ENCODE measurements around the gene MUC22. TPM values are rescaled to one million over a fixed set of nuclear protein-coding genes. Genes with fewer than 3 reads are reported as not detected.
"Not testable (repeated sequence)": the region's sequence is repeated elsewhere in the genome, so short reads cannot be mapped to it uniquely, and the experiment has no call there.

MUC22 gene
- not detected for total RNA-seq

DNA sequence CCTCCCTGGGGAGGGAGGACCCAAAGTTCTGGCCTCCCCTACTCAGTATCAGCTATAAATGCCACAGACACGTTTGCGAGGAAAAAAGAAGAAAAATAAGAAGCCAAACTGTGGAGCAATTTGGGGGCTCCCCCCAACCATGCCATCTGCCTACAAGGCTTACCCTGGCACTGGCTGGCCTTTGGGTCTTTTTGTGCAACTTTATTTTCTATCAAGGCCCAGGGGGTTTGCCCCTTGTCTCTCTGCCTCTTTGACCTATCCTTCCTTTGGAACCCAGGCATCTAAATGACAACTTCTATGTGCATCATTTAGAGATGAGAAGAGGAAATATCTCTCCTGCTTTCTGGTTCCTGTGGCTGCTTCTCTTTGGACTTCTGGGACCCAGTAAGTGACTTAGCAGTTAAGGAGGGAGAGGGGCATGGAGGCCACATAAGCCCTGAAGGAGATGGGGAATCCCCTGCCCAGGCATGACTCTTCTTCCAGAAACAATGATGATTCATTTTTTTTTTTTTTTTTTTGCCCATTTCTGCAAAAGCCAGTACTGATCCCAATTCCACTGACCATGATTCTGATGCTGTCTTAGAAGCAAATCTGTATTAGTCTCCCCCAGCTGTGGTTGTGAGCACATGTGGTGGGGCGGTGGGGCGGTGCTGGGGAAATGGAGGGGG is at the start of gene MUC22:
Gene MUC22, plus strand, starts transcription at position 82 of the 668 bp plus-strand sequence. Its CDS starts 233 bp downstream, at position 315.
- ATAC-seq (replicated peaks), result peak; percentile 82
- peaks cover 29% of the 10 kb centered on the region for H3K27me3 Mint-ChIP-seq
- H3K36me3 Mint-ChIP-seq (ENCODE audit: low read depth), result no peaks in the 10 kb centered on the region
- H3K9me3 Mint-ChIP-seq, result no peaks in the 10 kb centered on the region
- H3K4me3 Mint-ChIP-seq, result no peak within 1 kb of the TSS
- peaks cover 4% of the 10 kb centered on the region for H3K4me1 Mint-ChIP-seq
- H3K27ac Mint-ChIP-seq, result no peak within 1 kb of the TSS

DNA sequence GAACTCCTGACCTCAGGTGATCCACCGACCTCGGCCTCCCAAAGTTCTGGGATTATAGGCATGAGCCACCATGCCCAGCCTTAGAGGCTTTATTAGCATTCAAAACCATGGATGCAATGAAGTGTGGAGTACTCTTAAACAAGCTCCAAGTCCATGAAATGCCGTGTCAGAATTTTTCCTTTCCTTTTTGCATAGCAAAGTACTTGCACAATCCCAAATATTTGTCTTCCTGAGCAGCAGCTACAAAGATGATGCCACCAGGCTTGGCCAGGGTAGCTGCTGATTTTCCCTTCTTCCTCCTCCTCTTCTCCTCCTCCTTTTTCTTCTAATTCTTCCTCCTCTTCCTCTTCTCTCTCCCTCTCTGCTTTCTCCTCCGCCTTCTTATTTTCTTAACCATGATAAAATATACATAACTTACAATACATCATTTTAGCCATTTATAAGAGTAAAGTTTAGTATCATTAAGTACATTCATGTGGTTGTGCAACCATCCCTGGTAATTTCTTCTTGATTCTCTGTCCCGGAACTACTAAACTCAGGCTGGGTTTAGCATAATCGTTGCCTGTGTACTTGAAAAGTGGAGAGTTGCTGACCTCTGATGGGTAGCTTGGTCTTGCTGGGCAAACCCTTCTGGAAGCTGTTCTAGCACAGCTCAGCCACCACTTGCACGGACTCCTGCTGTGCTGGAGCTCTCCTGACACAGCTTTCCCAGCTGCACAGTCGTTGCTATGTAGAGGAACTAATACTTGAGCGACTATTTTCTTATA is 49.2 kb upstream of the MUC22 start:
- peaks cover 44% of the 10 kb centered on the region for H3K27me3 Mint-ChIP-seq
- no peaks in the 10 kb centered on the region for H3K36me3 Mint-ChIP-seq (ENCODE audit: low read depth)
- ATAC-seq (replicated peaks), result no peak
- H3K27ac Mint-ChIP-seq, result no peak overlapping the region
- H3K4me3 Mint-ChIP-seq, result no peak overlapping the region
- H3K4me1 Mint-ChIP-seq, result peaks cover 23% of the 10 kb centered on the region
- H3K9me3 Mint-ChIP-seq, result no peaks in the 10 kb centered on the region

DNA sequence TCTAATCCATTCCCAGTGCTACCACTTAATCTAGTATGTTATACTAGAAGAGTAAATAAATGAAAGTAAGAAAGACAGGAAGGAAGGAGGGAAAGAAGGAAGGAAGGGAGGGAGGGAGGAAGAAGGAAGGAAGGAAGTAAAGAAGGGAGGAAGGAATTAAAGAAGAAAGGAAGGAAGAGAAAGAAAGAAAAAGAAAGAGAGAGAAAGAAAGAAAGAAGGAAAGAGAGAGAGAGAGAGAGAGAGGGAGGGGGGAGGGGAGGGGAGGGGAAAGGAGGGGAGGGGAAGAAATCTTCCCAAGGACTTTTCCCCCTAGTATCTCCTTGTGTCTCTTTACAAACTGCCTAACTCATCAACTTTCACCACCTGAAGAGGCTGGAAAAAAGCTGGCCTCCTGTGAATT is 47.6 kb upstream of the MUC22 start:
- H3K27me3 Mint-ChIP-seq, result peaks cover 32% of the 10 kb centered on the region
- H3K36me3 Mint-ChIP-seq (ENCODE audit: low read depth), result no peaks in the 10 kb centered on the region
- H3K9me3 Mint-ChIP-seq, result no peaks in the 10 kb centered on the region
- no peak for ATAC-seq (replicated peaks)
- H3K4me3 Mint-ChIP-seq, result no peak overlapping the region
- peaks cover 23% of the 10 kb centered on the region for H3K4me1 Mint-ChIP-seq
- H3K27ac Mint-ChIP-seq, result no peak overlapping the region

DNA sequence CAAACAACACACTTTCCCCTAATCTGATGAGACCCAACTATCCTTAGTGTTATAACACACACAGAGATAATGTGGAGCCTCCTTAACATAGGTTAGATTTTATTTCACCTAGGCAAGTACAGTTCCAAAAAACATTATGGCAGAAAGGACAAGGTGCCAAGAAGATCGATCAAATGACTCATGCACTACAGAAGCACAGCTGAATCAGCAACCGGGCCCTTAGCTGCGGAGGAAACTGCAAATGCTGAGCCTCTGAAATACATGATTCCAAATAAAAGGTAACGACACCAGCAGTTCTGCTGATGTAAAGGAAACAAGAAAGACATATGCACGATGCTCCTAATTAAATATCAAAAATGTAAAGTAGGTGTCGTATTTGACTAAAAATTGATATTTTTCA is 46.6 kb upstream of the MUC22 start:
- H3K27me3 Mint-ChIP-seq, result peaks cover 29% of the 10 kb centered on the region
- H3K27ac Mint-ChIP-seq, result no peak overlapping the region
- H3K9me3 Mint-ChIP-seq, result no peaks in the 10 kb centered on the region
- peaks cover 23% of the 10 kb centered on the region for H3K4me1 Mint-ChIP-seq
- H3K4me3 Mint-ChIP-seq, result peak overlapping the region; percentile 39
- ATAC-seq (replicated peaks), result peak; percentile 60
- H3K36me3 Mint-ChIP-seq (ENCODE audit: low read depth), result no peaks in the 10 kb centered on the region

DNA sequence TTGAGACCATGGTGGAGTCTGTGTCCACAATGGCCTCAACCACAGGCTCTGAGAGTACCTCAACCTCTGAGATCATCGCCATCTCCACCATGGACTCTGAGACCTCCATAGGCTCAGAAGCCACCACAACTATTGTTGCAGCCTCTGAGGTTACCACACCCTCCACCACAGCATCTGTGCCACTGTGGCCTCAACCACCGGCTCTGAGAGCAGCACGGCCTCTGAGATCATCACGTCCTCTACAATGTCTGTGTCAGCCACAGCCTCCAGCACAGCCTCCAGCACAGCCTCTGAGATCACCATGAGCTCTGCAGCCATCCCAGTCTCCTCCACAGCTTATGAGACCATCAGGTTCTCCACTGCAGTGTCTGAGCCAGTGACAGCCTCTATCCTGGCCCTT is 46.2 kb upstream of the MUC22 start:
- Mint-ChIP-seq H3K4me1 (peaks cover 23% of the 10 kb centered on the region), H3K27ac (peak overlapping the region; percentile 20)
- peak; percentile 80 for ATAC-seq (replicated peaks)

DNA sequence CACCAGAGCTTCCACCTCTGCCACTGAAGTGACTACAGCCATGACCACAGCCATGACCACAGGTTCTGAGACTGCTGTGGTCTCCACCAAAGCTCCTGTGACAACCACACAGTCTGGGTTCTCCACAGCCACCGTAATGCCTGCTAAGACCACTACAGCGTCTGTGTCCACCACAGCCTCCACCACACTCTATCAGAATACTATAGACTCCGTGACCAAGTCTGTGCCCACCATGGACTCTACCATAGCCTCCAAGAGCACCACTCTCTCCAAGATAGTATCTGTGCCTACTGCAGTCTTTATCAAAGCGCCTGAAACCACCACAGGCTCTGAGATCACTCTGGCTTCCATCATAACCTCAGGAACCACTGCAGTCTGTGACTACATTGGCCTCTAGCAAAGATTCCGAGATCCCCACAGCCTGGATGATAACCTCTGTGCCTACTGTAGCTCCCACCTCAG is 45.1 kb upstream of the MUC22 start:
- peaks cover 23% of the 10 kb centered on the region for H3K4me1 Mint-ChIP-seq
- H3K36me3 Mint-ChIP-seq (ENCODE audit: low read depth), result no peaks in the 10 kb centered on the region
- peak overlapping the region; percentile 20 for H3K27ac Mint-ChIP-seq
- peak; percentile 58 for ATAC-seq (replicated peaks)
- H3K4me3 Mint-ChIP-seq, result no peak overlapping the region
- H3K27me3 Mint-ChIP-seq, result peaks cover 25% of the 10 kb centered on the region
- H3K9me3 Mint-ChIP-seq, result no peaks in the 10 kb centered on the region

More for the DNA sequence above, 46.2 kb upstream of the MUC22 start:
- no peaks in the 10 kb centered on the region for H3K9me3 Mint-ChIP-seq
- peaks cover 27% of the 10 kb centered on the region for H3K27me3 Mint-ChIP-seq
- H3K36me3 Mint-ChIP-seq (ENCODE audit: low read depth), result no peaks in the 10 kb centered on the region
- H3K4me3 Mint-ChIP-seq, result peak overlapping the region; percentile 39

DNA sequence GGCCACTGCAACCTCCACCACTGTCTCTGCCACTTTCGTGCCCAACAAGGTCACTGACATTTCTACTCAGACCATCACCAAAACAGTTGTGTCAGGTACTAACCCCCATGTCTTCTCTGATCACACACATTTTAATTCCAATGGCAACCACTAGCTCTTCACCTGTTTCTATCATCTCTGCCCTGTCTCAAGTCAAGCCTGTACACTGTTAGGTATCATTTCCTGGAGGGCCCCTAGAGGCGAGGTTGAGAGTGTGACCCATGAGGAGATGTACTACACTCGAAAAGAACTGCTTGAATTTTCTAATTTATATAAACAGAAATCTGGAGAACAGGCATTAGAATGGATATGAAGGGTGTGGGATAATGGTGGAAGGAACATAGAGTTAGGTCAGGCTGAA is 44.1 kb upstream of the MUC22 start:
- Mint-ChIP-seq H3K36me3 (ENCODE audit: low read depth) (no peaks in the 10 kb centered on the region), H3K4me3 (no peak overlapping the region), H3K9me3 (no peaks in the 10 kb centered on the region), H3K27ac (peak overlapping the region; percentile 20), H3K4me1 (peaks cover 23% of the 10 kb centered on the region), H3K27me3 (peaks cover 22% of the 10 kb centered on the region)
- ATAC-seq (replicated peaks), result no peak

DNA sequence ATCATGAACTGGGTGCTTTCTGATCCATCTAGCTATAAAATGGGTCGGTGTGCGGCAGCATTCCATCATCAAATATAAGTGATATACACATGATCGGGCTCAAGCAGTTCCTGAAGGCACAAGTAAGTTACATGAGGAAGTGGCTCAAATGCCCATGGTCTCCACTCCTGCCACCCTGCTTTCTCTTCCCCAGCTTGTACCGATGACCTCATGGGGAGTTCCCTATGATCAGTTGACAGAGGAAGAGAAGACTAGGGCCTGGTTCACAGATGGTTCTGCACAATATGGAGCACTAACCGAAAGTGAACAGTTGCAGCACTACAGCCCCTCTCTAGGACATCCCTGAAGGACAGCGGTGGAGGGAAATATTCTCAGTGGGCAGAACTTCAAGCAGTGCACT is 41.1 kb upstream of the MUC22 start:
- Mint-ChIP-seq H3K27me3 (peaks cover 30% of the 10 kb centered on the region), H3K4me1 (peaks cover 15% of the 10 kb centered on the region)
- not testable (repeated sequence) for H3K9me3 Mint-ChIP-seq; H3K36me3 Mint-ChIP-seq (ENCODE audit: low read depth); ATAC-seq (replicated peaks); H3K27ac Mint-ChIP-seq; H3K4me3 Mint-ChIP-seq

DNA sequence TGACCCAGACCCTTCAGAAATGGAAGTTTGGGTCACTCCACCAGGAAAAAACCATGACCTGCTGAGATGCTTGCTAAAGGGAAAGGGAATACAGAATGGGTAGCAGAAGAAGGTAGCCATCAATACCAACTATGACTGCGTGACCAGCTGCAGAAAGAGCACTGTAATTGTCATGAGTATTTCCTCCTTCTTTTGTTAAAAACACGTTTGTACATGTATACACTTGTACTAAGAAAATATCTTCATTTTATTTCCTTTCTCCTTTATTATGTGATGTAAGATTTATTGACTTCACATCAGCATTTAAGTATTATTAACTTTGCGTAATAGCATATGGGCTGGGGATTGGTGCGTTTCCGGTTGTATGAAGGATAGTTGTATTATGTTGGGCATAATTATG is 39.3 kb upstream of the MUC22 start:
- Mint-ChIP-seq H3K9me3 (no peaks in the 10 kb centered on the region), H3K27me3 (peaks cover 15% of the 10 kb centered on the region), H3K27ac (no peak overlapping the region), H3K4me1 (no peaks in the 10 kb centered on the region), H3K36me3 (ENCODE audit: low read depth) (no peaks in the 10 kb centered on the region), H3K4me3 (no peak overlapping the region)
- ATAC-seq (replicated peaks), result no peak

DNA sequence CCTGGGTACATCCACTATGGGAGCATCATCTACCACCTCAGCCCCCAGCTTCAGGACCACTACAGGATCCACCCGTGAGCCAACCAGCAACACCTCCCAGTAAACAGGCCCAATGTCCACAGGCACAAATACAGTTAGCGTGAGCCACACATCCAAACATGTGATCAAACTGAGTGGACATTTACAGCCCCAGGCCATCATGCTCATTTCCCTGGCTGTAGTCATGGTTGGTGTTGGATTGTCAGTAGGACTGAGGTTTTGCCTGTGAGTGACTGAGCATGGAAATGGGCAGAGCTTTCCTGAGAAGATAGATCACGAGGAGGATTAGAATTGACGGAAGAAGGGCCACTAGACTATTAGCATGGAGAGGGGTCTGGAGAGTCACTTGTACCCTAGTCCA is 37.5 kb upstream of the MUC22 start:
- H3K27ac Mint-ChIP-seq, result no peak overlapping the region
- ATAC-seq (replicated peaks), result no peak
- no peaks in the 10 kb centered on the region for H3K4me1 Mint-ChIP-seq
- H3K4me3 Mint-ChIP-seq, result no peak overlapping the region
- H3K9me3 Mint-ChIP-seq, result no peaks in the 10 kb centered on the region
- H3K36me3 Mint-ChIP-seq (ENCODE audit: low read depth), result no peaks in the 10 kb centered on the region
- peaks cover 15% of the 10 kb centered on the region for H3K27me3 Mint-ChIP-seq

DNA sequence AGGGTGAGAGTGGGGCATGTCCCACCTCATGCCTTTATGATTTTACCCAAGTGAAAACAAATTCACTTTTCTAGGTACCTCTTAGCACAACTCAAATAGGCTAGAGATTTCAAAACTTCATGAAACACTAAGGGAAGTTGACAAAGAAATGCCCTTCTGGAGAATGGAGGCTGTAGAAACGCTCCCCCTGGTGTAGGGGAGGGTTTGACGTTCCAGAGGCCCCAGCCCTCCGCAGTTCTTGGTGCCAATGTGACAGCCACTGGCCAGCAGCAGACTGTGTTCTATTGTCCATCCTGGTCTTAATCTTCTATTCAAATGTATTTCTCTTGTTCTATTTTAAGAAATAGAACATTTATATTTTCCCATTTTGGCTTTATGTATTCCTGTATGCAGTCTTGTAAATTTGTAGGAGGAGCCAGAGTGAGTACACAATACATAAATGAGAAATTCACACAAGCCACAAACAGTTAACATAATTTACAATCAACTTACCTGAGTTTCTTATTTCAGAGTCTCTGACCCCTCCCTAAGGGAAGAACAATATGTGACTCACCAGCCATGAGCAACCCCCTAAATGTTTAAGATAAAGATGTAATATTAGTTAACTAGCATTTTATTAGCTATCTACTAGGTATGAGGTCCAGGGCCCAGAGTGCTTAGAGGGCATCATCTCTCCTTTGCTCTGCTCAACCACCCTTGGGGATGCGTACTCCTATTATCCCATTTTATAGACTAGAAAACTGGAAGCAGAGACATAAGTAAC is 35.6 kb upstream of the MUC22 start:
- ATAC-seq (replicated peaks), result no peak
- H3K9me3 Mint-ChIP-seq, result no peaks in the 10 kb centered on the region
- peaks cover 27% of the 10 kb centered on the region for H3K27me3 Mint-ChIP-seq
- no peak overlapping the region for H3K27ac Mint-ChIP-seq
- H3K36me3 Mint-ChIP-seq (ENCODE audit: low read depth), result no peaks in the 10 kb centered on the region
- H3K4me3 Mint-ChIP-seq, result no peak overlapping the region
- H3K4me1 Mint-ChIP-seq, result no peaks in the 10 kb centered on the region

DNA sequence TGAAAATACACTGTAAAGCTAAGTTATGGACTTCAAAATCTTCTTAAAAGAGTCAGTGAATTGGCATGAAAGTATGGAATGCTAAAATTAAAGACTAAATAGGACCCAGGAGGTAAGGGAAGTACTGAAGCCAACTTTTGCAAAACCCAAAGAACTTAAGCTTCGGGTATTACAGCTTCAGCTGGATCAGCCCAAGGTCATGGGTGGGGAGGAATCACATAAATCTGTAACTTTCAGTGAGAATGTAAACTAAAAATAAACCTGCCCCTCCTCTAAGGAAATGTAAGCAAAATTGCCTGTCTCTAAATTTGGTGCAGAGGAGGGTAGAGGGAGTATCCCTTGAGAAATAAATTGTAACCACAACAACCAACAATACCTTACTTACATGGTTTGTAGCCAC is 31.1 kb upstream of the MUC22 start:
- Mint-ChIP-seq H3K4me3 (no peak overlapping the region), H3K4me1 (no peaks in the 10 kb centered on the region), H3K27me3 (peaks cover 36% of the 10 kb centered on the region), H3K27ac (no peak overlapping the region), H3K9me3 (no peaks in the 10 kb centered on the region), H3K36me3 (ENCODE audit: low read depth) (no peaks in the 10 kb centered on the region)
- no peak for ATAC-seq (replicated peaks)

DNA sequence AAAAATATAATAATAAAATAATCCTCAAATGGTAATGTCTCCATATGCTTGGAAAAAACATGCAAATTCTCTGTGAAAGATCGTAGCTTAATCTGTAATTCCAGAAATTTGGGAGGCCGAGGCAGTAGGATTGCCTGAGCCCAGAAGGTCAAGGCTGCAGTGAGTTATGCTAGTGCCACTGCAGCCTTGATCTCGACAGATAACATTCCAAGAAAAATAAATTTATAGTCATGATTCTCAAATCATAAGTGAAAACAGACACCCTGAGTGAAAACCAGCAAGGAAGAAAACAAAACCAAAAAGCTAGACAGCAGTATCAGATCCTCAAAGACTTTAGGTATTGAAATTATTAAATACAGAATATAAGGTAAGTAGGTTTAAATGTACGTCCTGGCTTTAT is 30.6 kb upstream of the MUC22 start:
- Mint-ChIP-seq H3K27me3 (peaks cover 36% of the 10 kb centered on the region), H3K4me1 (no peaks in the 10 kb centered on the region), H3K27ac (no peak overlapping the region), H3K9me3 (no peaks in the 10 kb centered on the region), H3K4me3 (no peak overlapping the region), H3K36me3 (ENCODE audit: low read depth) (no peaks in the 10 kb centered on the region)
- ATAC-seq (replicated peaks), result no peak

DNA sequence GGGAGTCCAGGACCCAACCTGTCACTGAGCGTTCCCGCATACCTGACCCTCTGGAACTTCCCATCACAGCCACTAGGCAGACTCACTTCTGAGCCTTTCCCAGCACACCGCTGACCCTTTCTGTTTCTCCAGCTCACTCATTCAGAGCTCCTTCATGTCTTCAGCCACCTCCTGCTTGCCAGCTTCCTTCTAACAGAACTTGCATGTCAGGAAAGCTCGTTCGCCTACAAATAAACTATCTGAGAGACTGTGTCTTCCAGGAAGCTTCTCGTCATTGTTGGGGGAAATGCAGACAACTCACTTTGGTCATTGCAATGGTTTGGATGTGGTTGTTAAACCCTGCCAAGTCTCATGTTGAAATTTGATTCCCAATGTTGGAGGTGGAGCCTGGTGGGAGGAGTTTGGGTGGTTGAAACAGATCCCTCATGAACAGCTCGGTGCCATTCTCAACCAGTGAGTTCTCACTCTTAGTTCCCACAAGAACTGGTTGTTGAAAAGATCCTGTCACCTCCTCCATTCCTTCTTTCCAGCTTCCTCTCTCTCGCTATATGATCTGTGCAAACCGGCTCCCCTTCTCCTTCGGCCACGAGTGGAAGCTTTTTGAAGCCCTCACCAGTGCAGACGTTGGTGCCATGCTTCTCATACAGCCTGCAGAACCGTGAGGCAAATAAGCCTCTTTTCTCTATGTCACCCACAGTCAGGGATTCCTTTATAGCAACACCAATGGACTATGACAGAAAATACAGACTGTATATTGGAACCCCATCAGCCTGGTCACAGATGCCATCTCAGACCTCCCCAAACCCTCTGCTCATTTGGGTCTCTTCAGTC is 28.1 kb upstream of the MUC22 start:
- Mint-ChIP-seq H3K4me1 (no peaks in the 10 kb centered on the region), H3K27ac (no peak overlapping the region), H3K4me3 (no peak overlapping the region), H3K36me3 (ENCODE audit: low read depth) (no peaks in the 10 kb centered on the region), H3K27me3 (peaks cover 36% of the 10 kb centered on the region), H3K9me3 (no peaks in the 10 kb centered on the region)
- no peak for ATAC-seq (replicated peaks)

Data from activated T-helper 17 cell treated with anti-CD3 and anti-CD28 coated beads, Interleukin-2, amount 50 U/mL, for 72 hours (primary cell).